Skeletal muscle tissue (tissue), 4 donors: ENCODE measurements around the gene QRICH1. TPM values are rescaled to one million over a fixed set of nuclear protein-coding genes. Genes with fewer than 3 reads are reported as not detected.

Experiments used
- H3K27ac ChIP-seq: one replicate; pipeline ENCODE4 v1.7.0; 2013; ENCODE audit warnings: mild to moderate bottlenecking, low read depth, low read length, inconsistent platforms
- H3K27me3 ChIP-seq, 3 donors: one replicate each; pipeline ENCODE4 v1.7.0; 2013; ENCODE audit warnings: low read length in 3 of 3; ENCODE audit not compliant: control insufficient read depth in 3 of 3, insufficient read depth in 3 of 3
- H3K36me3 ChIP-seq, 3 donors: one replicate each; pipeline ENCODE4 v1.7.0; 2013; ENCODE audit warnings: low read length in 3 of 3; ENCODE audit not compliant: control insufficient read depth in 3 of 3, insufficient read depth in 3 of 3
- H3K4me1 ChIP-seq, 3 donors: one replicate each; pipeline ENCODE4 v1.7.0; 2013; ENCODE audit warnings: low read length in 3 of 3, mild to moderate bottlenecking in 3 of 3; ENCODE audit not compliant: control insufficient read depth in 3 of 3, insufficient read depth in 3 of 3
- H3K4me3 ChIP-seq, 3 donors: one replicate each; pipeline ENCODE4 v1.7.0; 2013; ENCODE audit warnings: low read length in 3 of 3
- H3K9ac ChIP-seq, 3 donors: one replicate each; pipeline ENCODE4 v1.7.0; 2013; ENCODE audit warnings: low read length in 3 of 3, mild to moderate bottlenecking in 3 of 3, moderate library complexity in 2 of 3, low read depth in 1 of 3
- H3K9me3 ChIP-seq, 3 donors: one replicate each; pipeline ENCODE4 v1.7.0; 2013; ENCODE audit warnings: low read length in 3 of 3; ENCODE audit not compliant: control insufficient read depth in 3 of 3
- total RNA-seq: library from RNA; depleted of rRNA; stranded (reverse); fragments of >200 nt; gene quantifications from one replicate; pipeline ENCODE4 v1.2.3, GENCODE V29; 2014
- donor health status: Osteomylitis.

QRICH1 gene, protein sequence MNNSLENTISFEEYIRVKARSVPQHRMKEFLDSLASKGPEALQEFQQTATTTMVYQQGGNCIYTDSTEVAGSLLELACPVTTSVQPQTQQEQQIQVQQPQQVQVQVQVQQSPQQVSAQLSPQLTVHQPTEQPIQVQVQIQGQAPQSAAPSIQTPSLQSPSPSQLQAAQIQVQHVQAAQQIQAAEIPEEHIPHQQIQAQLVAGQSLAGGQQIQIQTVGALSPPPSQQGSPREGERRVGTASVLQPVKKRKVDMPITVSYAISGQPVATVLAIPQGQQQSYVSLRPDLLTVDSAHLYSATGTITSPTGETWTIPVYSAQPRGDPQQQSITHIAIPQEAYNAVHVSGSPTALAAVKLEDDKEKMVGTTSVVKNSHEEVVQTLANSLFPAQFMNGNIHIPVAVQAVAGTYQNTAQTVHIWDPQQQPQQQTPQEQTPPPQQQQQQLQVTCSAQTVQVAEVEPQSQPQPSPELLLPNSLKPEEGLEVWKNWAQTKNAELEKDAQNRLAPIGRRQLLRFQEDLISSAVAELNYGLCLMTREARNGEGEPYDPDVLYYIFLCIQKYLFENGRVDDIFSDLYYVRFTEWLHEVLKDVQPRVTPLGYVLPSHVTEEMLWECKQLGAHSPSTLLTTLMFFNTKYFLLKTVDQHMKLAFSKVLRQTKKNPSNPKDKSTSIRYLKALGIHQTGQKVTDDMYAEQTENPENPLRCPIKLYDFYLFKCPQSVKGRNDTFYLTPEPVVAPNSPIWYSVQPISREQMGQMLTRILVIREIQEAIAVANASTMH
- 92.9 TPM for total RNA-seq

DNA sequence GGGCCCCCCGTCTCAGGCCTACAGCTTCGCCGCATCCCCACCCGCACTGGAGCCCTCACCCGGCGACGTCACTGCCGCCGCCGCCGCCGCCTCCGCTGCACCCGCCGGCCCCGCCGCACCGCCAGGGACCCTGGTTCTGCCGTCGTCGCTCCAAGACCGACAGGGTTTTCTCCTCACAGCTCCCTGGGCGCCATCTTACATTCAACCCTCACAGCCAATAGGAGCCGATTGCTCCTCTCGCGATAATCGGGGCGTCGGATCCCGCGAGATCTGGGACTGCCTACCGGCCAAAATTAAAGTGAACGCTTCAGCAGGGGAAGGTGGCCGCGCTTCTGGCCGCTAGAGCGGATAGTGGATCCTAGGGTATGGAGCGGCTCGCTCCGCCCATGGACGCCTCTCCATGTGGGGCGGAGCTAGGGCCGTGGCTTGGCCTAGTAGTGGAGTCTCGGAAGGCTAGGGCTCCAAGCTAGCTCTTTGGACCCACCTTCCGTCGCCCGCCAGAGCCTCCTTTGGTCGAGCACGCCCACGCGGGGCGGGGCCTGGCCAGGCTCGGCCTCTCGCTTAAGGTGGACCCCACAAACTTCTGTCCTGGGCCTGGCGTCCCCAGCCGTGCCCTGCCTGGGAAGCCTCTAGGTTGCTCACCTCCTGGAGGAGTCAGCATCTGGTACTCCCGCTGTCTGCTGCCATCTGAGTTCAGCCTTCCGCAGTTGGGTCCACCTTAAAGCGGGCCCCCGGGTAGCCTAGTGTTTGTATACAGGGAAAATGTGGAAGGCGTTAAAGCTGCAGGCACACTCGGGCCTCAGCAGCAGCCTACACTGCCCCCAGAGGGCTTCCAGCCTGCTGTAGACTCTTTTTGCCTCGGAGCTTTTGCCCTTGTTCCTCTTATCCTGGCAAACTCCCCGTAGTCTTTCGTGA lies at the start of gene QRICH1:
QRICH1 (minus strand) TSS at position 219 of the 915 bp plus-strand sequence. CDS start 17,054 bp downstream, outside the sequence.
- H3K4me3 ChIP-seq: peak within 1 kb of the TSS; percentile 88 to 96 (median 88)
- peaks cover 19 to 24% (median 21%) of the 10 kb centered on the region in 3 donors for H3K36me3 ChIP-seq
- H3K9ac ChIP-seq: peak within 1 kb of the TSS; percentile 79 to 95 (median 88)
- peak within 1 kb of the TSS; percentile 93 for H3K27ac ChIP-seq
- H3K9me3 ChIP-seq: no peaks in the 10 kb centered on the region
- H3K27me3 ChIP-seq: no peaks in the 10 kb centered on the region
- peaks cover 26 to 35% (median 28%) of the 10 kb centered on the region in 3 donors for H3K4me1 ChIP-seq

DNA sequence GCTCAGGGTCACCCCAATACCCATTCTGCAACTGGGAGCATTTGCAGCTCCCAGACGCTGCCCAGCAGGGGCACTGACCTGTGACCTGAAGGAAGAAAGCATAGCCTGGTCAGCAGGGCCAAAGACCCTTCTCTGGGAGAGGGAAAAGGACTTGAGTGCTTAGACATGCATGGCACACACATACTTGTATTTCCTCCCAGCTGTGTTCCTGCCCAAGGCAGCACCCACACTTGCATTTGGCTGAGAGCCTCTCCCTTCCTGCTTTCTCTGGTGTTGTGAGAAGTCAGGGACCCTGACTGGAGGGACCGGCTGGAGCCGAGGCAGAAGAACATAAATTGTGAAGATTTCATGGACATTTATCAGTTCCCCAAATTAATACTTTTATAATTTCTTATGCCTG lies 46.2 kb upstream of the QRICH1 start:
- H3K36me3 ChIP-seq: no peaks in the 10 kb centered on the region
- H3K9me3 ChIP-seq: no peaks in the 10 kb centered on the region
- H3K9ac ChIP-seq: no peak overlapping the region
- no peaks in the 10 kb centered on the region for H3K4me1 ChIP-seq
- H3K27ac ChIP-seq: no peak overlapping the region
- H3K27me3 ChIP-seq: peaks cover 0 to 10% (median 6%) of the 10 kb centered on the region in 3 donors
- no peak overlapping the region for H3K4me3 ChIP-seq

DNA sequence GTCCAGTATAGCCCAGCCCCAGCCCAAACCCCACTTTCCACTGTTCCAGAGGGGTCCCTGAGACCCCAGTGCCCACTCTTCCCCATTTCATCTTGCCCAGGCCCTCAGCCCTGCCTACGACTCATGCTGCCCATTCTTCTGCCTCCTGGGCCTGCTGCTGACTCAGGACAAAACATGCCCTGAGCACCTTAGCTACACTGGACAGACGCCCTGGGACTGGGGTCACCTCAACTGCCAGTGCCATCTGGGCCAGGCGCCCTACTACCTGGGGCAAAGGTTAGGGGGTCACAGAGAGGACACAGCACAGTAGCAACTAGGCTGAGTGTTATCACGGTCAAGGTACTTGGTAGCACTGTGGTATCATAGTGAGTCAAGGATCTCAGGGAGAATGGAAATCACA lies 41.6 kb upstream of the QRICH1 start:
- H3K27ac ChIP-seq: no peak overlapping the region
- H3K27me3 ChIP-seq: peaks cover 0 to 10% (median 6%) of the 10 kb centered on the region in 3 donors
- H3K4me1 ChIP-seq: peaks cover 24 to 35% (median 27%) of the 10 kb centered on the region in 3 donors
- peaks cover 9 to 12% (median 10%) of the 10 kb centered on the region in 3 donors for H3K36me3 ChIP-seq
- no peak overlapping the region for H3K9ac ChIP-seq
- H3K4me3 ChIP-seq: no peak overlapping the region
- H3K9me3 ChIP-seq: no peaks in the 10 kb centered on the region

DNA sequence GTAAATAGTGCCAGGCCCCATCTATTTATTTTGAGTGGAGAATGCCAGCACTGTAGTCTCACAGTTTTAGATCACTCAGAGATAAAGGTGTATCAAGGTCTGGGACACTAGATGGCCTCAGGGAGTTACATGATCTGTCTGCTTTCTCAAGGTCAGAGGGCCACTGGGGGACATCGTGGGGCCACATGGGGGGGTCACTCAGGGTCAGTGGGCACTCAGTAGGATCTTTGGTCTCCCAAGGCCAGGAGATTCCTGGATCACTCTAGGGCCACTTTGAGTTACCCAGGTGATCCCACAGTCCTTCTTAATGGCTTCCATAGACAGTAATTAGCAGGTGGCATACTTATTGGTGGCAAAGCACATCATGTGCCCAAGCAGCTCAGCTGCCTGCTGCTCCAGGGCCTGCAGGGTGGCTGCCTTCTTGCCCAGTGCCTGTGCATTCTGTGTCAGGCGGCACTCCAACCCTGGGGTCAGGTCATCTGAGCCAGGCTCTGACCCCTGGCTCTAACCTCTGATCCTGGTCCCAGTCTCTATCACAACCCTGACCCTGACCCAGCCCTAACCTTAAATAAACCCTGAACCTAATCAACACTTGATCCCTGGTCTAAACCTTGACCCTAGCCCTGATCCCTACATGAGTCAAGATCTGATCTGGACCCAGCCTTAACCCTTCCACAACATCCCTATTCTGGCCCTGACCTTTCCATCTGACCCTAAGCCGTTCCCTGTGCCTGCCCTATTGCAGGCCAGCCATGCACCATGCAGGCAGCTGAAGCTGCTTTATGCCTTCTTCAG lies 40.8 kb upstream of the QRICH1 start:
- H3K4me3 ChIP-seq: peak overlapping the region in 1 of 3 donors; percentile 30
- peaks cover 17 to 20% (median 18%) of the 10 kb centered on the region in 3 donors for H3K36me3 ChIP-seq
- no peaks in the 10 kb centered on the region for H3K9me3 ChIP-seq
- H3K9ac ChIP-seq: peak overlapping the region in 1 of 3 donors; percentile 14
- H3K4me1 ChIP-seq: peaks cover 32 to 43% (median 34%) of the 10 kb centered on the region in 3 donors
- no peak overlapping the region for H3K27ac ChIP-seq
- H3K27me3 ChIP-seq: peaks cover 0 to 10% (median 2%) of the 10 kb centered on the region in 3 donors

DNA sequence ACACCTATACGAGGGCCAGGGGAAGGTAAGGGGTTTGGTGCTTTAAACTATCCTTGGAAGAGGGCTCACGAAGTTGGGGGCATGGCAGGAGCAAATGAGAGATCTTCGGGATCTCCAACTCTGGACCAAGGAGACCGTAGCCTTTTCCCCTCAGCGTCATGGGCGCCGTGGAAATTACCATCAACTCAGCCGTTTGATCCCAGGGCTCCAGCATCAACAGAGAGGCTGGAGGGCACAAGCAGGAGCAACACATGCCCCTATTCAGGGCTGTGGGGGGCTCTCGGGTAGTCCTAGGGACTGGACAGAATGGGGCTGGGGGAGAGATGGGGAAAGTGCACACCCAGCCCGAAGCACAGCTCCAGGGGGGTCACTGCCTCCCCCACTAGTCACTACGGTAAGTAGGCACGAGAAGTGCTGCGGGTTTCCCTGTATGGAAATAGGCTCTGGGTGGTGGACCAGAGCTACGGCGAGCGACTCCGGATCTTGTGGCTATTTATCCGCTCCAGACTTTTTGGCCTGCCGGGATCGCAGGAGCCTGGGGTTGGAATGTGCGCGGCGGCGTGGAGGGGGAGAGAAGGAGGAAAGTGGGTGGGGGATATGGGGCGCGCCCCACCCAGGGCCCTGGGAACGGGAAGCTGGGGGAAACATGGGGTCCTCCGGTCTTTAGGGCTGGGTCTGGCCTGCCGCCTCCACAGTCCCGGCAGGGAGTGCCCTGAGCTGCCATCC lies 39.5 kb upstream of the QRICH1 start:
- peaks cover 0 to 8% (median 0%) of the 10 kb centered on the region in 3 donors for H3K27me3 ChIP-seq
- peaks cover 36 to 49% (median 37%) of the 10 kb centered on the region in 3 donors for H3K4me1 ChIP-seq
- peak overlapping the region; percentile 89 to 96 (median 92) for H3K9ac ChIP-seq
- H3K36me3 ChIP-seq: peaks cover 30 to 33% (median 31%) of the 10 kb centered on the region in 3 donors
- peak overlapping the region; percentile 88 for H3K27ac ChIP-seq
- peak overlapping the region; percentile 91 to 99 (median 98) for H3K4me3 ChIP-seq
- H3K9me3 ChIP-seq: no peaks in the 10 kb centered on the region

DNA sequence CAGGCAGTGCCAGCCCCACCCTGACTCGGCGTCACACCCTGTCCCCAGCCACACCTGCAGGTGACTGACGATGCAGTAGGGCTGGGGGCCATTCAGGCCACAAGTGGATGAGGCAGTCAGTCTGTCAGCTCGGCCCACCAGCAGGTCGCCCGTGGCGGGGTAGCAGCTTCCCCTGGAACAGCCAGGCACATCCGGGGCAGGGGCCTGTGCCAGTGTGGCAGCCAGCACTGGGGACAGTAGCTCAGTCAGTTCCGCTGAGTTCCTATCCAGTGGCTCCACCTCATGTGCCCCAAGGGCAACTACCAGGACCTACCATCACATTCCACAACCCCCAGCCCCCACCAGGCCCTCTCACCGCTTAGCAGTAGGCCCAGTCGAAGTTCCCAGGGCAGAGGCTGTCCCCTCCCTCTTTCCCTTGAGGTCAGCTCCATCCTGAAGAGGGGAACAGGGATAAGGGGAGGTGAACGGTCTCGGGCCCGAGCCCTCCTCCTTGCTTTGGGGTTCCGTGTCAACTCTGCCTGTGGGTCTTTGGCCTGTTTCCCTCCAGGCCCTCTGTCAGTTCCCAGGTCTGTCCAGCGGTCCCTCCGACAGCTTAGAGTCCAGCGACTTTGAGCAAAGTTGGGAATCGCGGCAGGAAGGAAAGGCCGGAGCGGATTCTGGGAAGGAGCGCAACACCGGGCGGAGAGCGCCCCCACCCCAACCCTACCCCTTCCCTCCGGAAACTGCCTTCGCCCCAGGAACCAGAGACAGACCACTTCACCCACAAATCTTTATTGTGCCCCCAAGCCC lies 38.8 kb upstream of the QRICH1 start, which contains the start of gene LAMB2:
LAMB2 (minus strand) TSS at position 614 of the 789 bp plus-strand sequence; CDS start at position 431, 183 bp downstream.
- Histone ChIP-seq H3K4me3 (peak within 1 kb of the TSS; percentile 91 to 99 (median 98)), H3K9me3 (no peaks in the 10 kb centered on the region), H3K9ac (peak within 1 kb of the TSS; percentile 89 to 96 (median 92)), H3K27ac (peak within 1 kb of the TSS; percentile 88), H3K36me3 (peaks cover 35 to 37% (median 36%) of the 10 kb centered on the region in 3 donors), H3K4me1 (peaks cover 36 to 53% (median 37%) of the 10 kb centered on the region in 3 donors), H3K27me3 (peaks cover 0 to 2% (median 0%) of the 10 kb centered on the region in 3 donors)

DNA sequence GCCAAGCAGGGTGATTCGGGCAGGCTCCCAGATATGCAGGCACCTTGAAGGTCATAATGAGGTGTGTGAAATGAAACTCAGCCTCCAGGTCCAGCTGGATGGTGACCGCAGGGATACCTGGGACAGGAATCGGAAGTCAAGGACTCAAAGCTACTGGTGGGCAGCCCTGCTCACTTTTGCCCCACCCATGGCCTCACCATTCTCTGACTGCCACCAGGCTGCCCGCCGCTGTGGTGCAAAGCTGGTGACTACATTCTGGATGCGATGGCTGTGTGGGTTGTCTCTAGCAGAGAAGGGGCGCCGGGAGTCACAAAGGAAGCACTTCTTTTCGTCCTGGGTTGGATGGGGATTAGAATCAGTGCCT lies 38.2 kb upstream of the QRICH1 start:
- H3K27me3 ChIP-seq: no peaks in the 10 kb centered on the region
- peak overlapping the region; percentile 89 to 96 (median 92) for H3K9ac ChIP-seq
- H3K27ac ChIP-seq: peak overlapping the region; percentile 88
- H3K4me3 ChIP-seq: peak overlapping the region; percentile 91 to 99 (median 98)
- H3K36me3 ChIP-seq: peaks cover 35 to 39% (median 38%) of the 10 kb centered on the region in 3 donors
- H3K9me3 ChIP-seq: no peaks in the 10 kb centered on the region
- peaks cover 36 to 53% (median 37%) of the 10 kb centered on the region in 3 donors for H3K4me1 ChIP-seq

DNA sequence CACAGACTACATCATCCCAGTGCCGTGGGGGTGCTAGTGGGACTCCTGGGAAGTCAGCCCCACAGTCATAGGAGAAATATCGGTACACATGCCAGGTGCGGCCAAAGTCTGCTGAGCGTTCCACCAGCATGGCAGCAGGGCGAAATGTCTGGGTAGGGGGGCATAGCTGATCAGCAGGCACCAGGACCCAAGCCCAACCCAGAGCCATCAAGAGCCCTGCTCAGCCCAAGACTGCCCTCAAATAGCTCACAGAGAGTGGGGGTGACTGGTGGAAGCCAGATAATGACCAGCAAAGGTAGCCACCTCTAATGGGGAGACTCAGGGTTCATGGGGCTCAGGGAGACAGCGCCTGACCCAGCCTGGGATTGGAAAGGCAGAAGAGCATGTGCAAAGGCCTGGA lies 37.7 kb upstream of the QRICH1 start:
- peak overlapping the region; percentile 91 to 99 (median 98) for H3K4me3 ChIP-seq
- peaks cover 38 to 44% (median 43%) of the 10 kb centered on the region in 3 donors for H3K36me3 ChIP-seq
- H3K27me3 ChIP-seq: no peaks in the 10 kb centered on the region
- H3K4me1 ChIP-seq: peaks cover 36 to 53% (median 37%) of the 10 kb centered on the region in 3 donors
- peak overlapping the region; percentile 89 to 96 (median 92) for H3K9ac ChIP-seq
- H3K27ac ChIP-seq: peak overlapping the region; percentile 88
- H3K9me3 ChIP-seq: no peaks in the 10 kb centered on the region
